GM12875 (cell line): ENCODE results near the gene DISC1.

Experiments used
- H3K4me3 ChIP-seq: one replicate; pipeline ENCODE4 v1.5.1; 2011; ENCODE audit warnings: low read depth, low read length, control low read depth
- CTCF ChIP-seq: IDR thresholded peaks from 2 replicates; pipeline ENCODE4 v1.5.1; 2011; ENCODE audit warnings: low read depth, mild to moderate bottlenecking, control low read depth, inconsistent platforms, low read length, moderate library complexity, borderline replicate concordance; ENCODE audit not compliant: insufficient read depth

Gene DISC1

GRCh38 chr1:232074265-232074664 is 447.7 kb downstream of the DISC1 start:
- no peak for TF ChIP-seq CTCF
- H3K4me3 ChIP-seq, result no peak overlapping the region

GRCh38 chr1:232077809-232078208 is 451.2 kb downstream of the DISC1 start:
- H3K4me3 ChIP-seq, result no peak overlapping the region
- TF ChIP-seq CTCF, result no peak

GRCh38 chr1:232084584-232085223 is 458.1 kb downstream of the DISC1 start:
- TF ChIP-seq CTCF, result no peak

DNA sequence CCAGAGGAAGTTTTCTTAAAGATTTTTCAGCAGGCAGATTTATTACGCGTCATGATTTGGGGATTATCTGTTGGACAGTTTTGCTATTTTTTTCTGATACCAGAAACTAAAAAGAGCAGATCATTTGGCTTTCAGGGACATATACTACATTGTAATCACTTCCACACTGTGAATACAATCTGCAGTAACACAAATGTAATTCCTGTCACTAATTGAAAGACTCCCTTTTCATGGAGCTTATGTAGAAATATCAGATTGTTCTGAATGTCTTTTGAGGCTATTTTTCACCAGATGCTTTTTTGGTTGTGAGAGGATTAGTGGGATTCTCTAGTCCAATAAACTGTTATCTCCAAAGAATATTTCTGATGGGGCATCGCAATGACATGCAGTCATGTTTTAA is 464.2 kb downstream of the DISC1 start:
- no peak for TF ChIP-seq CTCF
- H3K4me3 ChIP-seq, result no peak overlapping the region

More at GRCh38 chr1:232084584-232085223, 458.1 kb downstream of the DISC1 start:
- no peak overlapping the region for H3K4me3 ChIP-seq
